ENCODE results near the gene SPTBN4. TPM values are rescaled to one million over a fixed set of nuclear protein-coding genes. Genes with fewer than 3 reads are reported as not detected.
A peak's percentile ranks its signal among the peaks of the same experiment; 100 is the strongest.

The SPTBN4 gene
- total RNA-seq, 1 experiment from 2014 or later: 0.48 TPM

GRCh38 chr19:40576151-40576584 lies 109.4 kb downstream of the SPTBN4 start:
- BruUV-seq (replicated peaks): no TSS peak
- ChIA-PET CTCF (no interaction called here), POLR2A (ENCODE audit: unreplicated experiment) (no interaction called here)
- Histone ChIP-seq H3K4me3 (no peak overlapping the region; the same call in 1 of the 2 replicates), H3K4me2 (0 out of 2 replicates have a peak overlapping the region, but pooled peaks have one; percentile 75), H3K9me2 (ENCODE audit: insufficient read depth) (no peaks in the 10 kb centered on the region), H3K79me2 (ENCODE audit: low read depth) (peaks cover 6% of the 10 kb centered on the region; the same call in 1 of the 2 replicates), H2AFZ (peak overlapping the region; percentile 78; the same call in 1 of the 2 replicates), H3K27ac (no peak overlapping the region), H3K36me3 (ENCODE audit: low read depth) (no peaks in the 10 kb centered on the region), H3K27me3 (ENCODE audit: insufficient read depth, low read depth) (no peaks in the 10 kb centered on the region), H3K4me1 (replicated peaks; ENCODE audit: insufficient read depth) (0 out of 2 replicates have a peak, but pooled peaks cover 5% of the 10 kb centered on the region), H4K20me1 (ENCODE audit: insufficient read depth) (no peaks in the 10 kb centered on the region), H3F3A (ENCODE audit: insufficient read depth, low read depth) (peaks cover 4% of the 10 kb centered on the region; the same call in 1 of the 2 replicates), H3K9me3 (ENCODE audit: insufficient read depth, low read depth) (no peaks in the 10 kb centered on the region)
- no peak for DNase-seq
- TF ChIP-seq CTCF (conservative IDR thresholded peaks at IDR 0.05) (no peak), EZH2 (IDR thresholded peaks at IDR 0.05; ENCODE audit: low read depth) (no peak)
- intact Hi-C loops (cut with micrococcal nuclease; ENCODE audit: unreplicated experiment): no loop called here

- DNase-seq: peak; percentile 83 to 95
- Histone ChIP-seq H3K79me2 (ENCODE audit: low read depth) (peaks cover 6% of the 10 kb centered on the region; the same call in 1 of the 2 replicates), H3K27ac (no peak within 1 kb of the TSS), H4K20me1 (ENCODE audit: insufficient read depth) (no peaks in the 10 kb centered on the region), H2AFZ (peak within 1 kb of the TSS; percentile 78), H3K27me3 (ENCODE audit: insufficient read depth, low read depth) (no peaks in the 10 kb centered on the region), H3K4me2 (peak within 1 kb of the TSS; percentile 75), H3F3A (ENCODE audit: insufficient read depth, low read depth) (peaks cover 4% of the 10 kb centered on the region; the same call in 1 of the 2 replicates), H3K4me1 (replicated peaks; ENCODE audit: insufficient read depth) (0 out of 2 replicates have a peak, but pooled peaks cover 5% of the 10 kb centered on the region), H3K4me3 (peak within 1 kb of the TSS; percentile 76), H3K9me3 (ENCODE audit: insufficient read depth, low read depth) (no peaks in the 10 kb centered on the region), H3K36me3 (ENCODE audit: low read depth) (no peaks in the 10 kb centered on the region), H3K9me2 (ENCODE audit: insufficient read depth) (no peaks in the 10 kb centered on the region)
- ChIA-PET CTCF (interaction anchor here (0.5 kb wide), 1 partner anchor 58 kb away, joined by 10 read pairs; no protein-coding TSS in a partner anchor), POLR2A (ENCODE audit: unreplicated experiment) (no interaction called here)
- intact Hi-C loops (cut with micrococcal nuclease; ENCODE audit: unreplicated experiment): no loop called here
- TSS peak; percentile 33 for BruUV-seq (replicated peaks)
- no peak for TF ChIP-seq CTCF (conservative IDR thresholded peaks at IDR 0.05)
- no peak for TF ChIP-seq EZH2 (IDR thresholded peaks at IDR 0.05; ENCODE audit: low read depth)
Observed at GRCh38 chr19:40576585-40577451, 110.0 kb downstream of the SPTBN4 start, which contains the start of gene SHKBP1. SHKBP1 (plus strand) TSS chr19:40576873; CDS start chr19:40576900, 27 bp downstream.

- H3K36me3 ChIP-seq (ENCODE audit: low read depth): no peaks in the 10 kb centered on the region
- DNase-seq: no peak
- 0 out of 2 replicates have a peak, but pooled peaks cover 5% of the 10 kb centered on the region for H3K4me1 ChIP-seq (replicated peaks; ENCODE audit: insufficient read depth)
- H3K9me2 ChIP-seq (ENCODE audit: insufficient read depth): no peaks in the 10 kb centered on the region
- no peaks in the 10 kb centered on the region for H3K27me3 ChIP-seq (ENCODE audit: insufficient read depth, low read depth)
- H3K4me3 ChIP-seq: no peak overlapping the region
- no TSS peak for BruUV-seq (replicated peaks)
- H3K9me3 ChIP-seq (ENCODE audit: insufficient read depth, low read depth): no peaks in the 10 kb centered on the region
- TF ChIP-seq EZH2 (IDR thresholded peaks at IDR 0.05; ENCODE audit: low read depth): no peak
- TF ChIP-seq CTCF (conservative IDR thresholded peaks at IDR 0.05): no peak
- H3K79me2 ChIP-seq (ENCODE audit: low read depth): peaks cover 6% of the 10 kb centered on the region; the same call in 1 of the 2 replicates
- intact Hi-C loops (cut with micrococcal nuclease; ENCODE audit: unreplicated experiment): no loop called here
- no peak overlapping the region for H3K27ac ChIP-seq
- ChIA-PET POLR2A (ENCODE audit: unreplicated experiment) (no interaction called here), CTCF (no interaction called here)
- H2AFZ ChIP-seq: no peak overlapping the region
- peaks cover 4% of the 10 kb centered on the region; the same call in 1 of the 2 replicates for H3F3A ChIP-seq (ENCODE audit: insufficient read depth, low read depth)
- H4K20me1 ChIP-seq (ENCODE audit: insufficient read depth): no peaks in the 10 kb centered on the region
- H3K4me2 ChIP-seq: no peak overlapping the region
Observed at GRCh38 chr19:40578442-40578908, 111.7 kb downstream of the SPTBN4 start.

Data from PC-9 (cell line).